IPS DF 6.9 (cell line): ENCODE results near the gene BRD4.

Experiments
- DNase-seq: peaks from one replicate; pipeline ENCODE4 v3.0.0-alpha.2; 2013; ENCODE audit warnings: low read depth, low spot score
- H3K27ac ChIP-seq: one replicate; pipeline ENCODE4 v1.5.1; 2013; ENCODE audit warnings: low read length, control low read depth
- H3K27me3 ChIP-seq: 2 replicates; pipeline ENCODE4 v1.6.1; 2013; ENCODE audit warnings: mild to moderate bottlenecking, low read length; ENCODE audit not compliant: control insufficient read depth, insufficient read depth
- H3K36me3 ChIP-seq: 2 replicates; pipeline ENCODE4 v1.6.1; 2013; ENCODE audit warnings: low read length; ENCODE audit not compliant: control insufficient read depth, insufficient read depth
- H3K4me1 ChIP-seq: 2 replicates; pipeline ENCODE4 v1.6.1; 2013; ENCODE audit warnings: low read length; ENCODE audit not compliant: control insufficient read depth, insufficient read depth
- H3K4me3 ChIP-seq: 2 replicates; pipeline ENCODE4 v1.5.1; 2013; ENCODE audit warnings: mild to moderate bottlenecking, low read length
- H3K9me3 ChIP-seq: 2 replicates; pipeline ENCODE4 v1.6.1; 2013; ENCODE audit warnings: low read length, inconsistent platforms; ENCODE audit not compliant: control insufficient read depth, insufficient read depth
- WGBS: extraction: QIAGEN DNeasy Blood & Tissue Kit; methylation state at CpG from one replicate; pipeline ENCODE4 v1.1.7; 2013; ENCODE audit warnings: mixed read lengths, missing lambda C conversion rate; ENCODE audit not compliant: insufficient read length, insufficient coverage; 5-methylcytosine and 5-hydroxymethylcytosine counted together

Gene BRD4

GRCh38 chr19:15248648-15249527 is 83.5 kb downstream of the BRD4 start:
- peaks cover 46% of the 10 kb centered on the region for H3K36me3 ChIP-seq
- peaks cover 3% of the 10 kb centered on the region for H3K4me1 ChIP-seq

GRCh38 chr19:15248106-15248505 is 84.2 kb downstream of the BRD4 start:
- H3K27me3 ChIP-seq: no peaks in the 10 kb centered on the region
- no peaks in the 10 kb centered on the region for H3K9me3 ChIP-seq
- H3K27ac ChIP-seq: no peak overlapping the region
- WGBS: no CpG with 5 or more reads among the region's 5 CpGs
- peaks cover 42% of the 10 kb centered on the region for H3K36me3 ChIP-seq
- DNase-seq: no peak
- H3K4me3 ChIP-seq: no peak overlapping the region
- peaks cover 3% of the 10 kb centered on the region for H3K4me1 ChIP-seq

More at GRCh38 chr19:15248648-15249527, 83.5 kb downstream of the BRD4 start:
- H3K9me3 ChIP-seq: no peaks in the 10 kb centered on the region
- no peaks in the 10 kb centered on the region for H3K27me3 ChIP-seq
- no peak for DNase-seq
- H3K27ac ChIP-seq: no peak overlapping the region
- H3K4me3 ChIP-seq: no peak overlapping the region
- WGBS: no CpG with 5 or more reads among the region's 19 CpGs

- no peaks in the 10 kb centered on the region for H3K27me3 ChIP-seq
- no peak overlapping the region for H3K27ac ChIP-seq
- H3K36me3 ChIP-seq: peaks cover 39% of the 10 kb centered on the region
- no peak for DNase-seq
- WGBS: no CpG with 5 or more reads among the region's 20 CpGs
- H3K9me3 ChIP-seq: no peaks in the 10 kb centered on the region
- peaks cover 2% of the 10 kb centered on the region for H3K4me1 ChIP-seq
- H3K4me3 ChIP-seq: no peak overlapping the region
Observed at GRCh38 chr19:15247107-15248014, 85.0 kb downstream of the BRD4 start.

GRCh38 chr19:15246198-15246481 is 86.2 kb downstream of the BRD4 start:
- Histone ChIP-seq H3K4me3 (no peak overlapping the region), H3K36me3 (peaks cover 44% of the 10 kb centered on the region), H3K27ac (no peak overlapping the region), H3K4me1 (no peaks in the 10 kb centered on the region; the same call in 1 of the 2 replicates), H3K27me3 (no peaks in the 10 kb centered on the region), H3K9me3 (no peaks in the 10 kb centered on the region)
- DNase-seq: no peak
- WGBS: no CpG with 5 or more reads among the region's 5 CpGs

- no peaks in the 10 kb centered on the region; the same call in 1 of the 2 replicates for H3K4me1 ChIP-seq
- no peaks in the 10 kb centered on the region for H3K27me3 ChIP-seq
- H3K36me3 ChIP-seq: peaks cover 47% of the 10 kb centered on the region
- DNase-seq: no peak
- H3K9me3 ChIP-seq: no peaks in the 10 kb centered on the region
- H3K27ac ChIP-seq: no peak overlapping the region
- WGBS: no CpG with 5 or more reads among the region's 20 CpGs
- no peak overlapping the region for H3K4me3 ChIP-seq
Observed at GRCh38 chr19:15245370-15246197, 86.8 kb downstream of the BRD4 start.

GRCh38 chr19:15244808-15245207 is 87.5 kb downstream of the BRD4 start:
- Histone ChIP-seq H3K27me3 (no peaks in the 10 kb centered on the region), H3K4me1 (no peaks in the 10 kb centered on the region; the same call in 1 of the 2 replicates), H3K9me3 (no peaks in the 10 kb centered on the region), H3K4me3 (no peak overlapping the region), H3K36me3 (peaks cover 52% of the 10 kb centered on the region), H3K27ac (no peak overlapping the region)
- DNase-seq: no peak
- WGBS: no CpG with 5 or more reads among the region's 7 CpGs

GRCh38 chr19:15244106-15244803 is 88.1 kb downstream of the BRD4 start:
- DNase-seq: no peak
- Histone ChIP-seq H3K9me3 (no peaks in the 10 kb centered on the region), H3K4me3 (no peak overlapping the region), H3K36me3 (peaks cover 57% of the 10 kb centered on the region), H3K4me1 (no peaks in the 10 kb centered on the region; the same call in 1 of the 2 replicates), H3K27ac (no peak overlapping the region), H3K27me3 (no peaks in the 10 kb centered on the region)
- WGBS: no CpG with 5 or more reads among the region's 24 CpGs

GRCh38 chr19:15243236-15243957 is 88.9 kb downstream of the BRD4 start:
- no peaks in the 10 kb centered on the region for H3K27me3 ChIP-seq
- no peaks in the 10 kb centered on the region for H3K9me3 ChIP-seq
- H3K4me1 ChIP-seq: no peaks in the 10 kb centered on the region; the same call in 1 of the 2 replicates
- H3K27ac ChIP-seq: no peak overlapping the region
- DNase-seq: no peak
- WGBS: no CpG with 5 or more reads among the region's 17 CpGs
- H3K36me3 ChIP-seq: peaks cover 55% of the 10 kb centered on the region
- no peak overlapping the region for H3K4me3 ChIP-seq

- no peaks in the 10 kb centered on the region for H3K27me3 ChIP-seq
- H3K9me3 ChIP-seq: no peaks in the 10 kb centered on the region
- WGBS: no CpG with 5 or more reads among the region's 9 CpGs
- H3K27ac ChIP-seq: no peak overlapping the region
- DNase-seq: no peak
- H3K4me1 ChIP-seq: no peaks in the 10 kb centered on the region; the same call in 1 of the 2 replicates
- H3K4me3 ChIP-seq: no peak overlapping the region
- H3K36me3 ChIP-seq: peaks cover 62% of the 10 kb centered on the region
Observed at GRCh38 chr19:15241259-15241910, 91.0 kb downstream of the BRD4 start.
